B cell (primary cell): ENCODE results near the gene OR2G6. TPM values are rescaled to one million over a fixed set of nuclear protein-coding genes. Genes with fewer than 3 reads are reported as not detected.
"Not testable (repeated sequence)": the region's sequence is repeated elsewhere in the genome, so short reads cannot be mapped to it uniquely, and the experiment has no call there.

ENCODE experiments used
- ATAC-seq: fragments of 200-7000 bp; cut with Tn5 transposase; one replicate; pipeline ENCODE4 v1.10.0; 2021; ENCODE audit warnings: low read depth, mild to moderate bottlenecking, moderate number of reproducible peaks, moderate library complexity
- CTCF ChIA-PET: fragments of 350-600 bp; sonication (Branson Sonifier 250); formaldehyde crosslinking; loops from one replicate; lab custom pipeline; 2021; ENCODE audit warnings: antibody characterized with exemption, inconsistent platforms; lab: Charles Lee
- POLR2A ChIA-PET: fragments of 350-600 bp; sonication (Branson Sonifier 250); formaldehyde crosslinking; loops from one replicate; lab custom pipeline; 2021; ENCODE audit warnings: antibody characterized with exemption; lab: Charles Lee
- DNase-seq: peaks from one replicate; pipeline ENCODE4 v3.0.0; 2013
- H2AFZ ChIP-seq: 2 replicates; pipeline ENCODE4 v1.6.1; 2012; ENCODE audit warnings: mild to moderate bottlenecking, low read depth, low read length; ENCODE audit not compliant: insufficient read depth, poor library complexity, severe bottlenecking
- H3K27ac ChIP-seq, 2 donors: 1 replicate in 1 of 2; 2 replicates in 1 of 2; pipeline ENCODE4 v1.5.1; 2012 to 2013; ENCODE audit warnings: low read length in 2 of 2, mild to moderate bottlenecking in 2 of 2, moderate library complexity in 1 of 2
- H3K27me3 ChIP-seq, 4 experiments: fragments of 200-600 bp in 1 of 4; sonication (generic) in 1 of 4; replicated peaks in 1 of 4; 1 replicate in 2 of 4; 2 replicates in 2 of 4; pipeline versions ENCODE4 v1.6.1 to v1.7.0; 2013 to 2016; ENCODE audit warnings: low read length in 3 of 4, mild to moderate bottlenecking in 2 of 4, mixed read lengths in 1 of 4, moderate library complexity in 1 of 4; ENCODE audit not compliant: insufficient read depth in 4 of 4, control insufficient read depth in 3 of 4; ENCODE audit errors: control extremely low read depth in 1 of 4
- H3K36me3 ChIP-seq, 2 experiments: replicated peaks in 1 of 2; 1 replicate in 1 of 2; 2 replicates in 1 of 2; pipeline versions ENCODE4 v1.6.1 to v1.7.1; 2013; ENCODE audit warnings: low read length in 1 of 2; ENCODE audit not compliant: insufficient read depth in 2 of 2, control insufficient read depth in 1 of 2; ENCODE audit errors: control extremely low read depth in 1 of 2, extremely low read depth in 1 of 2
- H3K4me1 ChIP-seq, 2 donors: fragments of 200-600 bp in 1 of 2; sonication (generic) in 1 of 2; 1 replicate in 1 of 2; 2 replicates in 1 of 2; pipeline versions ENCODE4 v1.5.1 to v1.6.1; 2013 to 2017; ENCODE audit warnings: low read length in 2 of 2; ENCODE audit not compliant: control insufficient read depth in 2 of 2, insufficient read depth in 2 of 2
- H3K4me2 ChIP-seq: replicated peaks from 2 replicates; pipeline ENCODE3; 2012; ENCODE audit warnings: mild to moderate bottlenecking, low read depth, low read length; ENCODE audit not compliant: poor library complexity, severe bottlenecking
- H3K4me3 ChIP-seq, 5 experiments: fragments of 200-600 bp in 1 of 5; sonication (generic) in 1 of 5; 1 replicate in 3 of 5; 2 replicates in 2 of 5; pipeline versions ENCODE4 v1.5.1 to v1.7.0; 2011 to 2016; ENCODE audit warnings: low read length in 4 of 5, mild to moderate bottlenecking in 4 of 5, low read depth in 2 of 5, control low read depth in 1 of 5, moderate library complexity in 1 of 5; ENCODE audit not compliant: insufficient read depth in 1 of 5; ENCODE audit errors: control extremely low read depth in 1 of 5, extremely low read depth in 1 of 5
- H3K79me2 ChIP-seq: fragments of 200-600 bp; sonication (generic); one replicate; pipeline ENCODE4 v1.6.0; 2016; ENCODE audit warnings: low read length; ENCODE audit not compliant: control insufficient read depth, insufficient read depth
- H3K9ac ChIP-seq: fragments of 200-600 bp; sonication (generic); 2 replicates; pipeline ENCODE4 v1.6.1; 2017; ENCODE audit warnings: mild to moderate bottlenecking, low read length, moderate library complexity
- H3K9me3 ChIP-seq, 3 donors: one replicate each; pipeline versions ENCODE4 v1.6.1 to v1.7.1; 2013; ENCODE audit warnings: low read length in 2 of 3; ENCODE audit not compliant: control insufficient read depth in 2 of 3, insufficient read depth in 1 of 3; ENCODE audit errors: control extremely low read depth in 1 of 3
- H4K20me1 ChIP-seq: 2 replicates; pipeline ENCODE4 v1.6.0; 2012; ENCODE audit warnings: mild to moderate bottlenecking, low read length; ENCODE audit not compliant: insufficient read depth, control insufficient read depth, poor library complexity, severe bottlenecking
- H3K27ac Mint-ChIP-seq: one replicate; pipeline ENCODE4 v1.8.0; 2021; ENCODE audit warnings: mixed read lengths
- H3K27me3 Mint-ChIP-seq: one replicate; pipeline ENCODE4 v1.8.0; 2021; ENCODE audit warnings: mixed read lengths
- H3K4me1 Mint-ChIP-seq: one replicate; pipeline ENCODE4 v1.8.0; 2021; ENCODE audit warnings: mixed read lengths
- H3K4me3 Mint-ChIP-seq: one replicate; pipeline ENCODE4 v1.8.0; 2021; ENCODE audit warnings: mixed read lengths
- H3K9me3 Mint-ChIP-seq: one replicate; pipeline ENCODE4 v1.8.0; 2022; ENCODE audit warnings: mixed read lengths; ENCODE audit not compliant: insufficient read depth
- WGBS: methylation state at CpG from one replicate; pipeline ENCODE4 v1.1.5; 2013; ENCODE audit warnings: missing lambda C conversion rate; ENCODE audit not compliant: insufficient coverage; 5-methylcytosine and 5-hydroxymethylcytosine counted together
- intact Hi-C: fragments of 100-400 bp; cut with micrococcal nuclease; formaldehyde crosslinking; loops from one replicate; pipeline ENCODE4 v1.10.0; 2022
- polyA plus RNA-seq: library from polyadenylated mRNA; depleted of rRNA; stranded (reverse); fragments of >200 nt; gene quantifications from 2 replicates; pipeline ENCODE4 v1.2.3, GENCODE V29; 2012
- total RNA-seq, 2 donors: library from RNA; stranded (reverse); fragments of 120-200 nt in 1 of 2; gene quantifications; 1 replicate in 1 of 2; 2 replicates in 1 of 2; pipeline versions ENCODE4 v1.2.3 to v1.2.4, GENCODE V29; 2013 to 2022

The OR2G6 gene
- total and polyA plus RNA-seq, 2 donors (not counting 1 experiment from before 2014, with no cell fraction given) = 0.24 to 1.8 TPM

- H3K27ac Mint-ChIP-seq, intact Hi-C loops, H3K9me3 ChIP-seq, H3K4me2 ChIP-seq, POLR2A ChIA-PET, H3K4me3 Mint-ChIP-seq, H3K79me2 ChIP-seq, H4K20me1 ChIP-seq, H3K4me3 ChIP-seq, H3K4me1 Mint-ChIP-seq, DNase-seq, ATAC-seq, CTCF ChIA-PET, H3K4me1 ChIP-seq, H3K9ac ChIP-seq, H3K36me3 ChIP-seq, H2AFZ ChIP-seq, H3K27me3 Mint-ChIP-seq, H3K27me3 ChIP-seq, H3K9me3 Mint-ChIP-seq, H3K27ac ChIP-seq: not testable (repeated sequence)
- no CpG with 5 or more reads among the region's 3 CpGs for WGBS
These were observed 62.9 kb downstream of the OR2G6 start for GRCh38 chr1:248570811-248571210.

DNA sequence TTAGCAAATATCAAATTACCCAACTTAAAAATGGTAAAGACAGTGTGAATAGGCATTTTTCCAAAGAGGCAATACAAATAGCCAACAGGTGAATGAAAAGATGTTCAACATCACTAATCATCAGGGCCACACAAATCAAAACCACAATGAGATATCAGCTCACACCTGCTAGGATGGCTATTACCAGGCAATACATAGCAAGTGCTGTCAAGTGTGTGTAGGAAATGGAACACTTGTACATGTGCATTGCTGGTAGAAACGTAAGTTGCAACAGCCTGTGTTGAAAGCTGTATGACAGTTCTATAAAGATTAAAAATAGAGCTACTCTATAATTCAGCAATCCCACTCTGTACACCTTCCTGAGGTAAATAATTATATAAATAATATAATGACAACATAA is 64.2 kb downstream of the OR2G6 start:
- intact Hi-C loops, H3K9me3 ChIP-seq, H3K27ac ChIP-seq, CTCF ChIA-PET, H4K20me1 ChIP-seq, H3K4me1 ChIP-seq, H3K27me3 Mint-ChIP-seq, H3K4me2 ChIP-seq, DNase-seq, H3K4me1 Mint-ChIP-seq, H3K9me3 Mint-ChIP-seq, ATAC-seq, H3K79me2 ChIP-seq, H3K27ac Mint-ChIP-seq, H3K4me3 Mint-ChIP-seq, H3K36me3 ChIP-seq, H2AFZ ChIP-seq, H3K4me3 ChIP-seq, POLR2A ChIA-PET, H3K27me3 ChIP-seq, H3K9ac ChIP-seq: not testable (repeated sequence)
- no CpG with 5 or more reads among the region's 1 CpG for WGBS

- H3K27me3 Mint-ChIP-seq, H3K36me3 ChIP-seq, ATAC-seq, H3K4me3 Mint-ChIP-seq, H3K4me1 Mint-ChIP-seq, H3K9ac ChIP-seq, H3K27ac Mint-ChIP-seq, CTCF ChIA-PET, H3K9me3 Mint-ChIP-seq, H3K4me2 ChIP-seq, H3K4me3 ChIP-seq, H3K4me1 ChIP-seq, intact Hi-C loops, H3K9me3 ChIP-seq, DNase-seq, H2AFZ ChIP-seq, H3K79me2 ChIP-seq, POLR2A ChIA-PET, H4K20me1 ChIP-seq, H3K27me3 ChIP-seq, H3K27ac ChIP-seq: not testable (repeated sequence)
- WGBS = no CpG with 5 or more reads among the region's 8 CpGs
These were observed 66.0 kb downstream of the OR2G6 start for GRCh38 chr1:248573856-248574255.

DNA sequence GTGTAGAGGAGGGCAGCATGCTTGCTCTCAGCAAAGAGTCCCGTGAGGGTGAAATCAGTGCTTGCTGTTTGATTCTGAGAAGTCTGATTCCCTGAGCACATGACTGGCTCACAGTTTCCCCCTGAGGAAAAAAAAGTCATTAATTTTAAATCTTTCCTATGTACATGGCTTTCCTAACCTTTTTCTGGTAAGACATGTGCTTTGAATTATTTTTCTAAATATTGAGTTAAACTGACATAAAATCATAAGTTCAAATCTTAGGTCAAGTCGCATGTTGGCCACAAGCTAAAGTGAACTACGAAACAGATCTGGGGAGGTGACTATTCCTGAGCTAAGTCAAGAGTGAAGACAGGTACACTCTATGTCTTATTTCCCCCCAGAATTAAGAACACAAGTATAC is 66.8 kb downstream of the OR2G6 start, which contains the start of gene OR2T34:
OR2T34 (minus strand) TSS at position 101 of the 400 bp plus-strand sequence; CDS start at position 101, 0 bp downstream.
- H3K4me1 Mint-ChIP-seq, CTCF ChIA-PET, H3K9ac ChIP-seq, H3K4me3 ChIP-seq, ATAC-seq, H2AFZ ChIP-seq, H3K9me3 Mint-ChIP-seq, H4K20me1 ChIP-seq, intact Hi-C loops, H3K79me2 ChIP-seq, H3K4me1 ChIP-seq, H3K27me3 Mint-ChIP-seq, DNase-seq, POLR2A ChIA-PET, H3K4me3 Mint-ChIP-seq, H3K36me3 ChIP-seq, H3K27ac Mint-ChIP-seq, H3K4me2 ChIP-seq, H3K27ac ChIP-seq, H3K27me3 ChIP-seq, H3K9me3 ChIP-seq: not testable (repeated sequence)
- WGBS = no CpG with 5 or more reads among the region's 3 CpGs
